HepG2 (cell line): ENCODE results near the gene GPRC5B. TPM values are rescaled to one million over a fixed set of nuclear protein-coding genes. Genes with fewer than 3 reads are reported as not detected.

ENCODE experiments used
- ATAC-seq: fragments of 200-7000 bp; cut with Tn5 transposase; 3 replicates; pipeline ENCODE4 v1.9.1; 2020; ENCODE audit warnings: mild to moderate bottlenecking, moderate library complexity
- BruUV-seq: library from RNA; stranded (reverse); fragments of 400-500 nt; replicated peaks from 2 replicates; lab custom pipeline; 2021; lab: Mats Ljungman, UMichigan
- CTCF ChIA-PET: fragments of 300-600 bp; formaldehyde crosslinking; extraction: SDS; loops from one replicate; lab custom pipeline; 2021; ENCODE audit warnings: low total read pairs, inconsistent platforms, low intra/inter-chr PET ratio; lab: Yijun Ruan, JAX
- POLR2A ChIA-PET: fragments of 350-600 bp; sonication (Branson Sonifier 250); formaldehyde crosslinking; loops from one replicate; lab custom pipeline; 2020; ENCODE audit warnings: antibody characterized with exemption, inconsistent platforms; lab: Yijun Ruan, JAX
- DNase-seq: peaks from one replicate; pipeline ENCODE4 v3.0.0-alpha.2; 2015; ENCODE audit warnings: low spot score
- FAIRE-seq: peaks from 3 replicates; lab custom pipeline; 2011; peaks lifted over from hg19 to GRCh38; lab: Jason Lieb, UNC
- H2AFZ ChIP-seq: one replicate; pipeline ENCODE4 v1.6.1; 2011; ENCODE audit warnings: low read length, inconsistent platforms
- H3K27ac ChIP-seq: fragments of 300-600 bp; 3 replicates; pipeline ENCODE4 v1.8.0; 2011; ENCODE audit warnings: mixed run types, mild to moderate bottlenecking, mixed read lengths, low read length, inconsistent platforms; ENCODE audit not compliant: insufficient read depth; ENCODE audit errors: extremely low read length
- H3K27me3 ChIP-seq, 2 experiments: fragments of 200-600 bp in 1 of 2; 2 replicates in 1 of 2; 3 replicates in 1 of 2; pipeline versions ENCODE4 v1.6.0 to v1.8.0; 2011; ENCODE audit warnings: low read length in 2 of 2, mild to moderate bottlenecking in 2 of 2, moderate library complexity in 2 of 2, inconsistent platforms in 1 of 2; ENCODE audit not compliant: insufficient read depth in 2 of 2, control insufficient read depth in 1 of 2
- H3K36me3 ChIP-seq, 2 experiments: fragments of 200-600 bp in 1 of 2; replicated peaks in 1 of 2; 2 replicates in 1 of 2; 3 replicates in 1 of 2; pipeline versions ENCODE4 v1.5.1 to v1.8.0; 2011; ENCODE audit warnings: low read length in 2 of 2, inconsistent platforms in 1 of 2; ENCODE audit not compliant: insufficient read depth in 2 of 2, control insufficient read depth in 1 of 2
- H3K4me1 ChIP-seq: 2 replicates; pipeline ENCODE4 v1.5.1; 2012; ENCODE audit warnings: low read length, inconsistent platforms; ENCODE audit not compliant: insufficient read depth
- H3K4me2 ChIP-seq: 2 replicates; pipeline ENCODE4 v1.6.0; 2011; ENCODE audit warnings: low read depth, low read length, inconsistent platforms
- H3K4me3 ChIP-seq, 3 experiments: fragments of 200-600 bp in 1 of 3; sonication (generic), shearing (Covaris generic) in 1 of 3; replicated peaks in 1 of 3; 2 replicates each; pipeline ENCODE4 v1.5.1; 2011 to 2016; ENCODE audit warnings: low read length in 3 of 3, inconsistent platforms in 2 of 3, low read depth in 2 of 3, mild to moderate bottlenecking in 2 of 3, control low read depth in 1 of 3, mixed read lengths in 1 of 3; ENCODE audit not compliant: insufficient read depth in 1 of 3
- H3K79me2 ChIP-seq: one replicate; pipeline ENCODE4 v1.6.1; 2011; ENCODE audit warnings: low read length, inconsistent platforms; ENCODE audit not compliant: insufficient read depth
- H3K9ac ChIP-seq: 2 replicates; pipeline ENCODE4 v1.6.0; 2011; ENCODE audit warnings: mild to moderate bottlenecking, low read depth, low read length, inconsistent platforms; ENCODE audit not compliant: insufficient read depth
- H3K9me3 ChIP-seq: 2 replicates; pipeline ENCODE4 v1.5.1; 2012; ENCODE audit warnings: mild to moderate bottlenecking, low read length
- H4K20me1 ChIP-seq: 2 replicates; pipeline ENCODE4 v1.6.0; 2011; ENCODE audit warnings: inconsistent platforms, mild to moderate bottlenecking, low read length, moderate library complexity; ENCODE audit not compliant: insufficient read depth
- ATM ChIP-seq: fragments of 450-650 bp; IDR thresholded peaks from 2 replicates; pipeline ENCODE4 v1.7.1; 2017; ENCODE audit warnings: mild to moderate bottlenecking, borderline replicate concordance
- CEBPB ChIP-seq: IDR thresholded peaks from 2 replicates; pipeline ENCODE4 v1.6.1; 2011; ENCODE audit warnings: low read depth, low read length, improper control_type of control experiment, borderline replicate concordance
- IKZF4 ChIP-seq: sonication (generic); formaldehyde crosslinking; IDR thresholded peaks from 2 replicates; pipeline ENCODE4 v1.5.1; 2020; ENCODE audit warnings: borderline replicate concordance, mild to moderate bottlenecking, low read depth, missing genetic modification reagents; ENCODE audit errors: not compliant biosample characterization
- KDM5B ChIP-seq: sonication (generic); formaldehyde crosslinking; IDR thresholded peaks from 2 replicates; pipeline ENCODE4 v1.4.0; 2020; ENCODE audit warnings: missing genetic modification reagents, mild to moderate bottlenecking, borderline replicate concordance
- KLF15 ChIP-seq: sonication (generic); formaldehyde crosslinking; IDR thresholded peaks from 2 replicates; pipeline ENCODE4 v1.8.1; 2023; ENCODE audit warnings: borderline replicate concordance, mild to moderate bottlenecking, inconsistent platforms, missing genetic modification reagents, mixed read lengths
- MXI1 ChIP-seq: IDR thresholded peaks from 3 replicates; pipeline ENCODE4 v1.6.1; 2012; ENCODE audit warnings: low read depth, low read length, inconsistent platforms, borderline replicate concordance
- NBN ChIP-seq: fragments of 450-650 bp; conservative IDR thresholded peaks from 2 replicates; pipeline ENCODE4 v1.6.1; 2017
- NFKBIZ ChIP-seq: IDR thresholded peaks from 2 replicates; pipeline ENCODE4 v1.6.1; 2018; ENCODE audit warnings: missing genetic modification reagents, missing compliant biosample characterization
- PRDM4 ChIP-seq: sonication (generic); formaldehyde crosslinking; IDR thresholded peaks from 2 replicates; pipeline ENCODE4 v1.9.0; 2021; ENCODE audit warnings: missing genetic modification reagents, borderline replicate concordance
- SOX13 ChIP-seq, 3 experiments: fragments of 450-650 bp in 1 of 3; sonication (generic) in 1 of 3; formaldehyde crosslinking in 1 of 3; IDR thresholded peaks in 2 of 3; conservative IDR thresholded peaks in 1 of 3; 2 replicates each; pipeline versions ENCODE4 v1.5.0 to v1.6.1; 2016 to 2020; ENCODE audit warnings: antibody characterized with exemption in 1 of 3, mild to moderate bottlenecking in 1 of 3, missing compliant biosample characterization in 1 of 3, missing genetic modification reagents in 1 of 3, moderate library complexity in 1 of 3
- SOX6 ChIP-seq, 2 experiments: fragments of 450-650 bp in 1 of 2; sonication (generic) in 1 of 2; formaldehyde crosslinking in 1 of 2; IDR thresholded peaks; 2 replicates each; pipeline versions ENCODE4 v1.4.0 to v1.6.1; 2017 to 2020; ENCODE audit warnings: antibody characterized with exemption in 1 of 2, mild to moderate bottlenecking in 1 of 2, missing genetic modification reagents in 1 of 2
- ZMYM3 ChIP-seq: sonication (generic); formaldehyde crosslinking; IDR thresholded peaks from 2 replicates; pipeline ENCODE4 v1.5.1; 2020; ENCODE audit warnings: mild to moderate bottlenecking, missing genetic modification reagents
- ZNF660 ChIP-seq: sonication (generic); formaldehyde crosslinking; IDR thresholded peaks from 2 replicates; pipeline ENCODE4 v1.5.1; 2020; ENCODE audit warnings: mild to moderate bottlenecking, low read depth, missing genetic modification reagents, borderline replicate concordance
- WGBS: methylation state at CpG from one replicate; pipeline ENCODE4 v1.1.6; 2017; ENCODE audit warnings: low lambda C conversion rate; 5-methylcytosine and 5-hydroxymethylcytosine counted together
- in situ Hi-C: cut with HindIII; loops from 2 replicates; pipeline ENCODE4 v1.10.0; 2017; ENCODE audit warnings: low pct_unique_long_range_greater_than_20kb; ENCODE audit not compliant: extremely low pct_ligation_motif_present
- intact Hi-C: fragments of 100-400 bp; cut with micrococcal nuclease; formaldehyde crosslinking; loops from one replicate; pipeline ENCODE4 v1.10.0; 2022; ENCODE audit not compliant: unreplicated experiment
- polyA plus RNA-seq, 8 experiments: library from polyadenylated mRNA; depleted of rRNA in 3 of 8; stranded (reverse) in 7 of 8; unstranded in 1 of 8; fragments of >200 nt; fragmentation: Illumina TruSeq in 4 of 8; extraction: Trizol in 4 of 8; gene quantifications; 2 replicates each; pipeline versions ENCODE4 v1.2.1 to v1.2.3, GENCODE V29; 2011 to 2016; ENCODE audit warnings: low read depth in 4 of 8, missing spikeins in 1 of 8, mixed read lengths in 1 of 8; ENCODE audit not compliant: insufficient read depth in 1 of 8
- total RNA-seq, 5 experiments: library from RNA; depleted of rRNA; stranded (reverse); fragments of >200 nt; fragmentation: Illumina TruSeq; extraction: Trizol; gene quantifications; 2 replicates each; pipeline ENCODE4 v1.2.3, GENCODE V29; 2016; ENCODE audit warnings: low read depth in 1 of 5

Gene GPRC5B
- total and polyA plus RNA-seq, 2 of the 13 experiments (the other 11 are each of a cell fraction or from before 2014, with no cell fraction given), result 0.46 to 0.53 TPM

GRCh38 chr16:19890901-19891300 is 6.3 kb upstream of the GPRC5B start:
- DNase-seq (no peak), FAIRE-seq (no peak), ATAC-seq (no peak)
- in situ Hi-C loops, result no loop called here
- Histone ChIP-seq H3K36me3 (no peaks in the 10 kb centered on the region), H3K27me3 (peaks cover 0 to 11% of the 10 kb centered on the region in 2 experiments; a peak in 3 of 5 replicates), H3K4me3 (no peak overlapping the region), H3K9me3 (no peaks in the 10 kb centered on the region), H4K20me1 (no peaks in the 10 kb centered on the region), H3K4me1 (peaks cover 7% of the 10 kb centered on the region), H3K4me2 (no peak overlapping the region), H3K27ac (no peak overlapping the region), H2AFZ (no peak overlapping the region), H3K79me2 (no peaks in the 10 kb centered on the region), H3K9ac (no peak overlapping the region)
- intact Hi-C loops, result no loop called here
- BruUV-seq, result no TSS peak
- TF ChIP-seq ZNF660 (CRISPR knock-in tag) (no peak), NFKBIZ (no peak), SOX13 (IDR thresholded peaks at IDR 0.05) (no peak), SOX13 (CRISPR knock-in tag; conservative IDR thresholded peaks at IDR 0.05 in 1 of 2, IDR thresholded peaks at IDR 0.05 in 1 of 2) (peak in 1 of 2 experiments; percentile 75; a peak in 2 of 4 replicates), MXI1 (no peak), PRDM4 (no peak), CEBPB (0 out of 2 replicates have a peak, but pooled peaks have one; percentile 17), ATM (no peak), KLF15 (CRISPR knock-in tag) (no peak), KDM5B (no peak), ZMYM3 (CRISPR knock-in tag) (0 out of 2 replicates have a peak, but pooled peaks have one; percentile 56), SOX6 (IDR thresholded peaks at IDR 0.05) (no peak), SOX6 (CRISPR knock-in tag; IDR thresholded peaks at IDR 0.05) (peak; percentile 20; the same call in 1 of the 2 replicates), NBN (no peak), IKZF4 (CRISPR knock-in tag) (no peak)
- 13% methylated on average over 3 of the region's 3 CpGs for WGBS
- CTCF ChIA-PET, result no interaction called here
- POLR2A ChIA-PET, result no interaction called here
